Putamen (tissue), 1 donor: Measurements from ENCODE around the gene ZNF337.

Experiments used
- DNase-seq: peaks from one replicate; pipeline ENCODE4 v3.0.0-alpha.2; 2016; ENCODE audit warnings: low spot score

ZNF337 gene

GRCh38 chr20:25626779-25627178, 69.9 kb downstream of the ZNF337 start:
- DNase-seq: no peak

GRCh38 chr20:25624500-25624939, 72.1 kb downstream of the ZNF337 start:
- DNase-seq: no peak
